CD4-positive, alpha-beta T cell treated with Interleukin-17A for 1 hour (primary cell): Measurements from ENCODE around the gene PLA2G4E.

Experiments
- DNase-seq: peaks from one replicate; pipeline ENCODE4 v3.0.0-alpha.2; 2020

PLA2G4E gene

GRCh38 chr15:42020713-42021273, at the start of gene PLA2G4E:
PLA2G4E (minus strand) TSS chr15:42021042; CDS start chr15:42021030, 12 bp downstream.
- DNase-seq = no peak

- DNase-seq = no peak
Measured at GRCh38 chr15:42070279-42070975, 49.6 kb upstream of the PLA2G4E start.

- no peak for DNase-seq
Measured at GRCh38 chr15:42069496-42070278, 48.8 kb upstream of the PLA2G4E start.

- DNase-seq = no peak
Measured at GRCh38 chr15:42069025-42069424, 48.2 kb upstream of the PLA2G4E start.

GRCh38 chr15:42068601-42069000, 47.8 kb upstream of the PLA2G4E start:
- no peak for DNase-seq

- DNase-seq = no peak
Measured at GRCh38 chr15:42066764-42067415, 46.0 kb upstream of the PLA2G4E start.

- no peak for DNase-seq
Measured at GRCh38 chr15:42065468-42065867, 44.6 kb upstream of the PLA2G4E start.

GRCh38 chr15:42065033-42065432, 44.2 kb upstream of the PLA2G4E start:
- no peak for DNase-seq

- DNase-seq = no peak
Measured at GRCh38 chr15:42064271-42064670, 43.4 kb upstream of the PLA2G4E start.

- no peak for DNase-seq
Measured at GRCh38 chr15:42063122-42063848, 42.4 kb upstream of the PLA2G4E start.

- DNase-seq = no peak
Measured at GRCh38 chr15:42062284-42062806, 41.5 kb upstream of the PLA2G4E start.

GRCh38 chr15:42060797-42061196, 40.0 kb upstream of the PLA2G4E start:
- DNase-seq = no peak

- DNase-seq = no peak
Measured at GRCh38 chr15:42060477-42060763, 39.6 kb upstream of the PLA2G4E start.

GRCh38 chr15:42059661-42060476, 39.0 kb upstream of the PLA2G4E start:
- peak; percentile 70 for DNase-seq

- DNase-seq = no peak
Measured at GRCh38 chr15:42058791-42059190, 37.9 kb upstream of the PLA2G4E start.

GRCh38 chr15:42057799-42058646, 37.2 kb upstream of the PLA2G4E start:
- DNase-seq = no peak

GRCh38 chr15:42056934-42057798, 36.3 kb upstream of the PLA2G4E start:
- DNase-seq = peak; percentile 69

GRCh38 chr15:42053914-42054313, 33.1 kb upstream of the PLA2G4E start:
- DNase-seq = no peak

- DNase-seq = no peak
Measured at GRCh38 chr15:42053010-42053409, 32.2 kb upstream of the PLA2G4E start.
